Lower lobe of right lung (tissue), 2 donors: ENCODE data around the gene KCTD16. TPM values are rescaled to one million over a fixed set of nuclear protein-coding genes. Genes with fewer than 3 reads are reported as not detected.

Experiments used
- ATAC-seq, 2 donors: fragments of 200-7000 bp; cut with Tn5 transposase; one replicate each; pipeline ENCODE4 v1.9.1; 2020 to 2022; ENCODE audit warnings: mild to moderate bottlenecking in 2 of 2, moderate library complexity in 2 of 2
- DNase-seq: peaks from one replicate; pipeline ENCODE4 v3.0.0-alpha.2; 2020
- H3K27ac ChIP-seq: fragments of 200-600 bp; one replicate; pipeline ENCODE4 v1.8.0; 2022
- H3K27me3 ChIP-seq: fragments of 200-600 bp; one replicate; pipeline ENCODE4 v1.8.0; 2022; ENCODE audit warnings: low read depth
- H3K36me3 ChIP-seq: fragments of 200-600 bp; one replicate; pipeline ENCODE4 v1.8.0; 2022; ENCODE audit warnings: mild to moderate bottlenecking
- H3K4me1 ChIP-seq: fragments of 200-600 bp; one replicate; pipeline ENCODE4 v1.8.0; 2022
- H3K4me3 ChIP-seq: fragments of 200-600 bp; one replicate; pipeline ENCODE4 v1.8.0; 2022; ENCODE audit warnings: mild to moderate bottlenecking
- H3K9me3 ChIP-seq: fragments of 200-600 bp; one replicate; pipeline ENCODE4 v1.8.0; 2022
- intact Hi-C: fragments of 100-400 bp; cut with DNase I; formaldehyde crosslinking; loops from one replicate; pipeline ENCODE4 v1.11.0; 2022
- total RNA-seq: library from RNA; stranded (reverse); fragmentation: NEBNext Ultra II Directional; extraction: Animal tissue kit (Norgen Biotek cat#: 25700); gene quantifications from one replicate; pipeline ENCODE4 v1.2.1, GENCODE V29; 2021
- TF ChIP-seq, protein P1 (sequence below): fragments of 200-600 bp; IDR thresholded peaks from one replicate; pipeline ENCODE4 v1.8.0; 2022; ENCODE audit warnings: antibody characterized with exemption, mild to moderate bottlenecking
- donor health status: DM: no; HTN: yes; CAD: no; lungs with severe emphysema.

Gene KCTD16
- total RNA-seq, 1 donor from 2014 or later = 2.5 TPM

DNA sequence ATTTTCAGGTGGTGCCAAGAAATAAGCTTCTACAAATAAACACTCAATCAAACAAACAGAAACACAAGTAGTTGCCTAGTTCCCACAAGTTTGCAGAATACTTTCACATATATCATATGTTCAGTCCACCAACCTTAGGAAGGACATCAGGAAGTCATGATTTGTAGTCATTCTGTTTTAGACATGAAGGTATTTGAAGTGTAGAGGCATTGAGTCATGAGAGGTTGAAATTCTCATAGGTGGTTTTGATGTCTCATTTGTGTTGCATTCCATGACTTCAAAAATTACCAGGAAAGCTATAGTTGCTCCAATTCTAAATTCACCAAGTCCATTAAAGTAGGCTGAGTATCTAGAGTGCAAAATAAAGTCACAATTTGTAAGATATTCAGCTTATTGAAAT is 159.0 kb downstream of the KCTD16 start:
- no peaks in the 10 kb centered on the region for H3K27me3 ChIP-seq
- H3K9me3 ChIP-seq = no peaks in the 10 kb centered on the region
- DNase-seq (no peak), ATAC-seq (no peak)
- no peaks in the 10 kb centered on the region for H3K36me3 ChIP-seq
- H3K4me1 ChIP-seq = no peaks in the 10 kb centered on the region
- TF ChIP-seq, protein P1, sequence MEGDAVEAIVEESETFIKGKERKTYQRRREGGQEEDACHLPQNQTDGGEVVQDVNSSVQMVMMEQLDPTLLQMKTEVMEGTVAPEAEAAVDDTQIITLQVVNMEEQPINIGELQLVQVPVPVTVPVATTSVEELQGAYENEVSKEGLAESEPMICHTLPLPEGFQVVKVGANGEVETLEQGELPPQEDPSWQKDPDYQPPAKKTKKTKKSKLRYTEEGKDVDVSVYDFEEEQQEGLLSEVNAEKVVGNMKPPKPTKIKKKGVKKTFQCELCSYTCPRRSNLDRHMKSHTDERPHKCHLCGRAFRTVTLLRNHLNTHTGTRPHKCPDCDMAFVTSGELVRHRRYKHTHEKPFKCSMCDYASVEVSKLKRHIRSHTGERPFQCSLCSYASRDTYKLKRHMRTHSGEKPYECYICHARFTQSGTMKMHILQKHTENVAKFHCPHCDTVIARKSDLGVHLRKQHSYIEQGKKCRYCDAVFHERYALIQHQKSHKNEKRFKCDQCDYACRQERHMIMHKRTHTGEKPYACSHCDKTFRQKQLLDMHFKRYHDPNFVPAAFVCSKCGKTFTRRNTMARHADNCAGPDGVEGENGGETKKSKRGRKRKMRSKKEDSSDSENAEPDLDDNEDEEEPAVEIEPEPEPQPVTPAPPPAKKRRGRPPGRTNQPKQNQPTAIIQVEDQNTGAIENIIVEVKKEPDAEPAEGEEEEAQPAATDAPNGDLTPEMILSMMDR = no peak
- intact Hi-C loops = no loop called here
- H3K4me3 ChIP-seq = no peak overlapping the region
- no peak overlapping the region for H3K27ac ChIP-seq

DNA sequence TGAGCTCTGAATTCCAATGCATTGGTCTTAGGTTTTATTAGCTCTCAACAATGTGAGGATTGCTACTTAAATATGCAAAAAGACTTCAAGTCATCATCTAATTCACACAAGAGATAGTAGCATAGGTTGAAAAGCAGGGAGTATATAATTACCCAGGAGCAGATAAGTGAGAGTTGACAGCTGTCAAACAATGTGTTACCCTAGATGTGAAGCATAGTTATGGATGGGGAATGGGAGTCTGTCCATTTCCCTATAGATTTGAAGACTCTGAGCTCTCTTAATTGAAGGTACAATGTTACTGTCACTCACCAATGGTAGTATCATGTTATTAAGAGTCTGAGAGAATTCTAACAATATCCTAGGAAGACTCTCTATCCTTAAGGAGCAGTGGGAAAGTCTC is 160.7 kb downstream of the KCTD16 start:
- intact Hi-C loops = no loop called here
- Histone ChIP-seq H3K9me3 (no peaks in the 10 kb centered on the region), H3K27ac (no peak overlapping the region), H3K36me3 (no peaks in the 10 kb centered on the region), H3K27me3 (no peaks in the 10 kb centered on the region), H3K4me3 (no peak overlapping the region), H3K4me1 (no peaks in the 10 kb centered on the region)
- no peak for DNase-seq
- ATAC-seq = no peak
- TF ChIP-seq, protein P1 = no peak

DNA sequence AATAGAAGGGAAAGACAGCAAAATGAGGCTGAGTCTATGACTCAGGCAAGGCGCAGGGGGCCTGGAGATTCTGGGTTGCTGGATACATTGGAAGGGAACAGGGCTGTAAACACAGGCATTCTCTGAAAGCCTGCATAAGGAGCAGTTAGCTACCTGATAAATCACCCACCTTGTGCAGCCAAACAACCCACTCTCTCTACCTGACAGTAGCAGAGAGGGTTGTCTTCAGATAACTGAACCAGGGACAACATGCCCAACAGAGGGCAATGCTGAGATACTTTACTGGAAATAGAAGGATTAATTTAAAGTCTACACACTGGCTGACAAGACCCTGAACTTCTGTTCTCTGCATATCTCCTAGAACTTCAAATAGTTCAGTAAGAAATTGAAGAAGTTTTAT is 161.6 kb downstream of the KCTD16 start:
- TF ChIP-seq, protein P1 = no peak
- no peaks in the 10 kb centered on the region for H3K27me3 ChIP-seq
- ATAC-seq = no peak
- no peaks in the 10 kb centered on the region for H3K36me3 ChIP-seq
- H3K4me3 ChIP-seq = no peak overlapping the region
- intact Hi-C loops = no loop called here
- no peaks in the 10 kb centered on the region for H3K9me3 ChIP-seq
- DNase-seq = no peak
- no peaks in the 10 kb centered on the region for H3K4me1 ChIP-seq
- no peak overlapping the region for H3K27ac ChIP-seq

DNA sequence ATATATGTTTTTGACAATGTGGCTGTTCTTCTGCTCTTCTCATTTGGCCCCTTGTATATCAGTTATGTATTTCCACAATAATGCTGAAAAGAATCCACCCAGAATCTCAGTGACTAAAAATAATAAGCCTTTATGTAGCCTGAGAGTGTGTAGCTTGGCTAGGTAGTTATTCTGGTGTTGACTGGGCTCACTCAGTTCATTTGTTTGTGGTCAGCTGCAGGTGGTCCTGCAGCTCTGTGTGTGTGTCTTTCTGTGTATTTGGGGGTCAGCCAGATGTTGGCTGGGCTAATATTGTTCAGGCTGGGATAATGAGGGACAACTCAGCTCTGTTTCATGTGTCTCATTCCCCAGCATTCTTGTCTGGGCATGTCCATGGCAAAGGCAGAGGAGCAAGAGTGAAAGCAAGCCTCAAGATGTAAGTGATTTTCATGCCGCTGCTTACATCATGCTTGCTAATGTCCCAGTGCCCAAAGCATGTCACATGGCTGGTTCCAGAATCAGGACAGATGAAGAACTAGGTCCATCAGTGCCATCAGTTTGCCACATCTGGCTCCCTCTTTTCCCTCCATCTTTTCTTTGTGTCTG is 162.8 kb downstream of the KCTD16 start:
- intact Hi-C loops = no loop called here
- no peaks in the 10 kb centered on the region for H3K36me3 ChIP-seq
- H3K4me1 ChIP-seq = no peaks in the 10 kb centered on the region
- no peaks in the 10 kb centered on the region for H3K27me3 ChIP-seq
- ATAC-seq (no peak), DNase-seq (no peak)
- no peak overlapping the region for H3K4me3 ChIP-seq
- TF ChIP-seq, protein P1 = no peak
- H3K27ac ChIP-seq = no peak overlapping the region
- H3K9me3 ChIP-seq = no peaks in the 10 kb centered on the region

DNA sequence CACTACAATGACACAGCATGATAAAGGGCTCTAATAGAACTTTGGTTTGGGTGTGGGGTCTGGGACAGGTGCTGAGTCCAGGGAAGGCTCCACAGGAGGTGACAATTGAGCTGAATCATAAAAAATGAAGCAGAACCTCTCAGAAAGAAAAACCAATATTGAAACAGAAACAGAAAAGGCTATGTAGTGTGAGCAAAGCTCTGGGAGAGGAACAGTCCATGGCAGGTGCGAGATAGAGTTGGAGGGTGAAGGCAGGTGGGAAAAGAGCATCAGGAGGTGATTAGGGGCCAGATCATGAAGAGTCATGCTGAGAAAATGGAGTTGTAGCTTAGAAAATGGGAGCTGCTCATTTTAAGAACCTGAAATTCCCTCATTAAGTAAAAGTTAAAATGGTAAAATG is 164.9 kb downstream of the KCTD16 start:
- TF ChIP-seq, protein P1 = no peak
- H3K4me1 ChIP-seq = no peaks in the 10 kb centered on the region
- no peaks in the 10 kb centered on the region for H3K27me3 ChIP-seq
- no peaks in the 10 kb centered on the region for H3K9me3 ChIP-seq
- no peak overlapping the region for H3K27ac ChIP-seq
- no peaks in the 10 kb centered on the region for H3K36me3 ChIP-seq
- ATAC-seq = no peak
- intact Hi-C loops = no loop called here
- no peak overlapping the region for H3K4me3 ChIP-seq
- DNase-seq = no peak
